GM21381 (cell line): ENCODE data around the gene RAB27B.

ENCODE experiments used
- ATAC-seq: cut with Tn5 transposase; IDR thresholded peaks from one replicate; pipeline ENCODE4 v1.9.1; 2021; ENCODE audit warnings: mild to moderate bottlenecking, moderate library complexity; ENCODE audit not compliant: unreplicated experiment

Gene RAB27B

DNA sequence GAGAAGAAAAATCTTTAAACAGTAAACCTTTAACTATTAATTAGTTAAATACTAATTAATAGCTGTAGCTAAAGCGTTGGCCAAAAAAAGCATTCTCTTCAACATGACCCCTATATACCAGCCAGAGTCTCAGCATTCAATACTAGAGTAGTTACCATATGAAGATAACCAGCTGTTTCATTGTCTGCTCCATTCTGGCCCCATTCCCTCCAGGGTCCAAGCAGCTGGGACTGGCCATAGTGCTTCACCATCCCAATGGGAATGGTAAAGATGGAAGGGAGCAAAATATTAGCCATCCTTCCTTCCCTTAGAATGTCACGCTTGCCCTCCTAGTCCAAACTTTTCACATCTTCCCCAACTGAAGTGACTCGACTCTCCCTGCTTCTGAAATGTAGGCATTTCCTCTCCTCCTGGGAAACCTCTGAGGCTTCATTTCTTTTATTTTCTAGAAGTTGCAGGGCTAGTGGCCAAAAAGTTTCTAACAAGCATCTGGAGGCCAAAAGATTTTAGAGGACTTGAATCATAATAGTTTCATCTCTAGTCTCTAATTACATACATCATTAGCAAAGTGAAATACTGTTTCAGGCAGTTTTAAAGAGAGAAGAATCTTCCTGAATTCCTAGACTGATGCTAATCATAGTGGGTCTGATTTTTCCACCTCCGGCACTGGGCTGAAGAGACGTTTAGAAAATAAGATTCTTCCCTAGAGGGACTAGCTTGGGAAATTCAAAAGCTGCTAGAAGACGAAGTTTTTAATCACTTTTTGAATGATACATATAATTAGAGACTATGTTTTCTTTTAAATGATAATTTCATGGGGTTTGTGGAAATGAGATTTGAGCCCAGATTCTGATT is 78.3 kb downstream of the RAB27B start:
- ATAC-seq, result no peak

GRCh38 chr18:54909538-54909937 is 81.3 kb downstream of the RAB27B start:
- ATAC-seq, result no peak

DNA sequence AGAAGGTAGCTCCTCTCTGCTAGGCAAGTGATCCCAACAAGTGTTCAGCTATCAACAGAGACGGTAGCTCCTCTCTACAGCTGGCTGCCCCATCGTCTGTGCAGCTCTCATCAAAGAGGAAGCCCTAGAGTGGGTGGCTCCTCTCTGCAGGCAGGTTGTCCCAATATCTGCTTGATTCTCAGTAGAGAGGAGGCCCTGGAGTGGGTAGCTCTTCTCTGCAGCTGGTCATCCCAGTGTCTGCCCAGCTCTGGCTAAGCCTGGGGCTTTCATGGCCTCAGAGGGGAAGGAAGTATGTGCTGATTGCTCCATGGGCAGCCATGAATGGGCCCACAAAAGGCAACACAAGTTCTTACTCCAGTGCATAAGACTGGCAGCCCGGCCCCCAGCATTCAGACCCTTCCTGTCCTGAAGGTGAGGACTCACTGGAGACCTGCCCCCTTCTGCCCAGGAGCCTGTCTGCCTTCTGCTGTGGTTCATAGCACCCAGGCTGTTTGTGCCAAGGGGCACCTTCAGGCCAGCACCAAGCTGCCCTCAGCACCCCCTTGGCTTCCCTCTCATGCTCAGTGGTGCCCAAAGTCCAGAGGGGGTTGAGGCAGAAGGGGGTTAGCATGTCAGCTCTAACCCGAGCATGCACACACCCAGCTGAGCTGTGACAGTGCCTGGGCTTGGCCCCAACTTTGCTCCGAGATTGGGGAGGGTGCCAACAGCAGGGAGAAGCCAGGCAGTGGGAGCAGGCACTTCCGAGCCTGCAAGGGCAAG is 82.1 kb downstream of the RAB27B start:
- no peak for ATAC-seq

- no peak for ATAC-seq
Measured at GRCh38 chr18:54911551-54911950, 83.3 kb downstream of the RAB27B start.

DNA sequence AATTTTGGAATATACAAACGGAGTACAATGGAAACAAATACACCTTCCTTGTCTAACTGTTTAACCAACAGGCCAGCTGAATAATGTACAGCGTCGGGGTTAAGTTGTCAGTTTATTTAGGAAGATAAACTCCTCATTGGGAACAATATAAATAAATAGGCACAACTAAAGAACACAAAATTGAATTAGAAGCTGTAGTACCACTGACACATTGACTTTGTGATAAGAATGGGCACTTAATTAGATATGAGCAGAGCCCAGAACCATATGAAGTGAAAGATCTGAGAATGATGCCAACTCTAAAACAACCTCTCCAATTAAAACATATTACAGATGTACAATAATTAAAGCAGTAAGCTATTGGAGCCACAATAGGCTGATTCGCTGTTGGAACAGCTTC is 86.5 kb downstream of the RAB27B start:
- no peak for ATAC-seq

DNA sequence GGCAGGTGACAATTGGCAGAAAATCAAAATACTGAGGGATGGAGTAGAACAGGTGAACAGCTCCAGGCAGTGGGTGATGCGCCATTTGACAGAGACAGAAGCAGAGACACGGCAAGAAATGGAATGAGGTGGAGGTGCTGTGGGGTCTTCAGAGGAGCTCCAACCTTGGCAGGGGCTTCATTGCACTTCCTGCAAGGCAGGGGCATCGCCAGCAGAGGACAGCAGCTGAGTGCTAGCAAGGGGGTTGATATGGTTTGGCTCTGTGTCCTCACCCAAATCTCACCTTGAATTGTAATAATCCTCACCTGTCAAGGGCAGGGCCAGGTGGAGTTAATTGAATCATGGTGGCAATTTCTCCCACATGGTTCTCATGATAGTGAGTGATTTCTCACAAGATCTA is 88.2 kb downstream of the RAB27B start:
- no peak for ATAC-seq

- ATAC-seq, result no peak
Measured at GRCh38 chr18:54918060-54918459, 89.8 kb downstream of the RAB27B start.

DNA sequence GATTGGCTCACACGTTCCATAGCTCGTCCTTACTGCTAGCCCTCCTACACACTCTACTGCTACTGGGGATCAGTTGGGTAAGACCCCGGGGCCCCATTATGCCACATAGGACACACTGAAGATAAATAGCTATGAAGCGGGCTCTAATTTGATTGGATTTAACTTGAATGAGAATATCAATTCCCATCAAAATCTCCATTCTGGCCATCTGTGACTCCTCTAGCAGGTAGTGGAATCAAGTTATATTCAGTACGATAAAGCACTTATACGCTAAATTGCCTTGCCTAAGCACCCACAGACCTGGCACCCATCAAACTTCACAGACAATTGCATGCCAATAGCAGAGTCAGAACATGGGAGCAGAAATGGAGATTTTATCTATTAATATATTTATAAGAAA is 91.1 kb downstream of the RAB27B start:
- ATAC-seq, result no peak

DNA sequence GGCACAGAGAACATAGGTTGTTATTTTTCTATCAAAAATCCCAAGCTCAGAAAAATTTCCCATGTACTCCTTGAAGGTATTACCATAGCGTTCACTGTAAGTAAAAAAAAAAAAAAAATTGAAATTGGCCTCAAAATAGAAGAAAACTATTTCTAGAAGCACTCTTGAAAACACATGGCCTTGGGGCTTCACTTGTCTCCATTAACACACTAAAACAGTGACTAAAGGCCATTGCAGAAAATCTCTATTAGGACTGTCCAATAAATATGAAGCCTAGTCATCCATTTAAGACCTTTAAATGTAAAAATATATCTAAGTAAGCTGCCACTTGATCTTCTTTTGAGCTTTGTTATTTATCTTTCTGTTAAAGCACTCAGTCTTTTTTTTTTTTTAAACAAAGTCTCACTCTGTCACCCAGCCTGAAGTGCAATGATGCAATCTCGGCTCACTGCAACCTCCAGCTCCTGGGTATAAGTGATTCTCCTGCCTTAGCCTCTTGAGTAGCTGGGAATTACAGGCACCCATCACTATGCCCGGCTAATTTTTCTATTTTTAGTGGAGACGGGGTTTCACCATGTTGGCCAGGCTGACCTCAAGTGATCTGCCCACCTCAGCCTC is 95.2 kb downstream of the RAB27B start:
- no peak for ATAC-seq

- ATAC-seq, result no peak
Measured at GRCh38 chr18:54924948-54925347, 96.7 kb downstream of the RAB27B start.

DNA sequence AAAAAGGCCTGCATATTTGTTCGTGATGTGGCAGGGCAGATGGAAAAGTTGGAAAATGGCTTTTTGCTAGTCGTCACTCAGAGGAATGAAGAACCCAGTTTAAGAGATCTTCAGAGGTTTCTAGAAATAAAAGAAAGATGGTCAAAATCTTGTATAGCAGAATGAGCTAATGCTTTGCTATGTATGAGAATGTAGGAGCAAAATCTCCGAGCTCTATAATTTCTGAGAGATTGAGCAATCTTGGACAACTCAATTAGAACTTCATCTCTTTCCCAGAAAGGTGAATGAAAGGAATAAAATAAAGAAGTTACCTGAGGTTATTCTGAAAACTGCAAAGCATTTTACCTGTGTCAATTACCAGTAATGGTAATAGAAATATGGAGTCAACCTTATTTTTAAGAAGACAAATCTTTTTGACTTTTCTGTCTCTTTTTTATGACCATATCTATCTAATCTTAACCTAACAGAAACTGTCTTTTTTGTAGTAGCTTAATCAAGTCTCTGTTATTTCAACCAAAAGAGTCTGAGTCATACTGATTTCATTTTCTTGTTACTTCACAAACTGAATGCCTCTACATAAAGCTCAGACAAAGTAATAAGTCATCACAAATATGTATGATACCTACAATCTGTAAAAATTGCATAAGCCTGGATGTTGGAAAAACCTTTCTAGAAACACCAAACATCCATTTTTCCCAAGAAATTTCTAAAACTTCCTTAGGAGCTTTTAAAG is 98.5 kb downstream of the RAB27B start:
- ATAC-seq, result no peak

GRCh38 chr18:54928236-54928635 is 100.0 kb downstream of the RAB27B start:
- no peak for ATAC-seq

DNA sequence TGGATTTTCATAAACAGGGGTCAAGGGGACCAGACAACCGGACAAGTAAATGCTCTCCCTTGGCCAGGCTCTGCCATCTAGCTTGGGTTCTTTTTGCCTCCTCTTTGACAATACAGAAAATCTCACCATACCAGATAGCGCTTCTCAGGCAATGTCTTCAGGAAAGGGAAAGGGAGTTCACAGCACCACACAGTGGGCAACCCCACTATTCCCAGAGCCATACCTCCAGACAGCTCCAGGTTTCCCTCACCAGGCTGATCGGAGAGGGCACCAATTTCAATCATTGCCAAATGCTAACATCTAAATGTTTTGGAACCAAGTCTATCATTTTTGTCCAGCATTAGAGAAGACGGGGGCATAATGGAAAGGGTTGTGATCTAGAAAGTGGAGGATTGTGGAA is 102.9 kb downstream of the RAB27B start:
- ATAC-seq, result no peak

DNA sequence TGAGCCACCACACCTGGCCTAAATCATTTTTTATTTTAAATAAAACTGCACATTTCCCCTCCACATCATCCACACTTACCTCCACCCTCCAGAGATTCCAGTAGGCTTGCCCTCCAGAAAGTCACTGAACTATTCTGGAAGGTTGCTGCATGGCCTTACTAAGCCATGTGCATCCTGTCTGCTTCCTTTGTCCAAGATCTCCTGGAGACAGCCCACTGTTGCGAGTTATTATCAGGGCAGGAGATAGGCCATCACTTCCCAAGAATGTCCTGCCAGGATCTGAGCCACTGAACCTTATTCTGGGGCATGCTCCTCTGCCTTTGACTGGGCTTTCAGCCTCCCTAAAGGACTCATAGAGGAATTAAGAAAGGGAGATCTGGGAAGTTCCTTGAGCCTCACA is 104.2 kb downstream of the RAB27B start:
- no peak for ATAC-seq

DNA sequence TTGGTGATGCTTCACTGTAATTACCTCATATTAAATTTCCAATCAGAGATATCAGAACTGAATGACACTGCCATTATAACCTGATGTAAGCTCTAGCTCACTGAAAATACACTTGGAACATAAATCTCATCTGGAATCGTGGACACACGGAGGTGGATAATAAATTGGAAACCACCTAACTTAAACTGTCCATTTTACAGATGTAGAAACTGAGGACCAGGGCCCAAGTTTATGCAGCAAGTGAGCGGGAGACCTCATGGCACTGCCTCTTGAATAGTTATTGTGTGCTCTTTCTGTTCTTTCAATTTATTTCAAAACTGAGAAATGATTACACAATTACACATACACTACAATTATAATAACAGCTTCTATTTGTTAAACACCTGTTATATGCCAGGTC is 110.2 kb downstream of the RAB27B start:
- no peak for ATAC-seq

DNA sequence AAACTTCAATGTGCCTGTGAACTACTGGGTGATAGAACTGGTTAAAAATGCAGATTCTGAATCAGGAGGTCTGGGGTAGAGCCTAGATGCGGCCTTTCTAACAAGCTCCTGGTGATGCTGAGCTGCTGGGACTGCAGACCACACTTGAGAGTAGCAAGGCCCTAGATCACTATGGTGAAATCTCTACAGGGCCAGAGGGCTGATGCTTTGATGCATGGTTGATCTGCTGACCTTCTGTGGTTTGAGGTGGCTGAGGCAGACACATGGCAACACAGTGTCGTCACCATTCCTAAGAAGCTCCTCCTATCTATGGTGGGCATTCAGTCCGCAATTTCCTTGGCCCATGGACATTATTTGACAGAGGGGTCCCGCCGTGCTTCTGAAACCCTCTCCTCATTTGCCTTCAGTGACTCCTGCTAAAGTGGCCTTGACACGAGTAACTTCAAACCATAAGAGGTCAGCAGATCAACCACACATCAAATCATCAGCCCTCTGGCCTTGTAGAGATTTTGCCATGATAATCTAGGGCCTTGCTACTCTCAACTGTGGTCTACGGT is 111.2 kb downstream of the RAB27B start:
- ATAC-seq, result no peak

DNA sequence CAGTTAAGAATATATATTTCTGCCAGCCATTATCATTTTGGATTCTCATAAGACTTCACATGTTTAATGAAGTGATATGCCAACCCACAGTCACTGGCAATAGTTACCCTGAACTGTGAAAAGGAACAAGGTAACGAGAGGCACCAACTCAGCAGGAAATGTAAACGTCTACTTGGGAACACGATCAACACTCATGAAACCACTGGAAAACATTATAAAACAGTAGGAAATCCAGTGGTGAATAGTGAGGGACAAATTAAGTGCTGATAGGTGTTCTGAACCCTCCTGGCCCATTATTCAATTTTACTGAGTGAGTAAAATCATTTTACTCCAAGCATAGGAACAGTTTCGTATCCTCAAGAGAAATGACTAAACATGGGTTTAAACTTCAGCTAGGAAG is 113.9 kb downstream of the RAB27B start:
- ATAC-seq, result no peak

GRCh38 chr18:54942569-54942968 is 114.3 kb downstream of the RAB27B start:
- ATAC-seq, result no peak
